Stimulated activated naive B cell treated with anti-CD40 and anti-IgM and Interleukin-4, amounts not matched to agents 10 μg/mL and 1 μg/mL and 100 μg/mL, for 72 hours (primary cell): ENCODE measurements around the gene ERICH6B.
A peak's percentile ranks its signal among the peaks of the same experiment; 100 is the strongest.

Experiments used
- ATAC-seq, 2 donors: fragments of 150-1000 bp; cut with Tn5 transposase; replicated peaks; 2 replicates each; pipeline ENCODE4 v1.10.0; 2021; ENCODE audit warnings: moderate library complexity in 1 of 2
- DNase-seq: peaks from one replicate; pipeline ENCODE4 v3.0.0; 2021
- H3K27ac Mint-ChIP-seq: one replicate; pipeline ENCODE4 v1.8.0; 2022; ENCODE audit warnings: mild to moderate bottlenecking, mixed read lengths
- H3K27me3 Mint-ChIP-seq, 2 donors: one replicate each; pipeline ENCODE4 v1.8.0; 2022; ENCODE audit warnings: mixed read lengths in 2 of 2
- H3K36me3 Mint-ChIP-seq, 2 donors: one replicate each; pipeline ENCODE4 v1.8.0; 2022; ENCODE audit warnings: mixed read lengths in 2 of 2, mild to moderate bottlenecking in 1 of 2
- H3K4me1 Mint-ChIP-seq, 2 donors: one replicate each; pipeline ENCODE4 v1.8.0; 2022; ENCODE audit warnings: mixed read lengths in 2 of 2, mild to moderate bottlenecking in 1 of 2
- H3K4me3 Mint-ChIP-seq, 2 donors: one replicate each; pipeline ENCODE4 v1.8.0; 2022; ENCODE audit warnings: mild to moderate bottlenecking in 2 of 2, mixed read lengths in 2 of 2, moderate library complexity in 1 of 2
- H3K9me3 Mint-ChIP-seq, 2 donors: one replicate each; pipeline ENCODE4 v1.8.0; 2022; ENCODE audit warnings: mixed read lengths in 2 of 2, mild to moderate bottlenecking in 1 of 2

The ERICH6B gene

DNA sequence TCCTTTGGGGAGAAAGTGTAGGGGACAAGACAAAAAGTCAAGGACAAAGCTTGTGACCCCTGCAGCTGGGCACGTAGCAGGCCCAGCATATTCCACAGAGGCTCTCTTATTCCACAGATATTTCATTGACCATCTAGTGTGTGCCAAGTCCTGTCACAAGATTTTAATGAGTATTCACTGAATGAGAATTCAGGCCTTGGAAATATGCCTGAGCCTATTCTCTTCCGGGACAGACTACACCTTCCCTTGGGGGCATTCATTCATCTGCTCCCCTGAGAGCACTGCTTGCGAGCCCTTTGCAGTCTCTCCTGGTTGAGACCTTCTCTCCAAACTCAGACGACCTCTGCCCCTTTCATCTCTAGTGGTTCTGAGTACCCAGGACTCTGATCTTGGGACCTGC lies 25.5 kb downstream of the ERICH6B start:
- ATAC-seq (no peak), DNase-seq (no peak)
- Mint-ChIP-seq H3K9me3 (no peaks in the 10 kb centered on the region), H3K4me1 (no peaks in the 10 kb centered on the region), H3K27me3 (peaks cover 6 to 10% of the 10 kb centered on the region in 2 donors), H3K4me3 (no peak overlapping the region), H3K36me3 (no peaks in the 10 kb centered on the region), H3K27ac (no peak overlapping the region)

DNA sequence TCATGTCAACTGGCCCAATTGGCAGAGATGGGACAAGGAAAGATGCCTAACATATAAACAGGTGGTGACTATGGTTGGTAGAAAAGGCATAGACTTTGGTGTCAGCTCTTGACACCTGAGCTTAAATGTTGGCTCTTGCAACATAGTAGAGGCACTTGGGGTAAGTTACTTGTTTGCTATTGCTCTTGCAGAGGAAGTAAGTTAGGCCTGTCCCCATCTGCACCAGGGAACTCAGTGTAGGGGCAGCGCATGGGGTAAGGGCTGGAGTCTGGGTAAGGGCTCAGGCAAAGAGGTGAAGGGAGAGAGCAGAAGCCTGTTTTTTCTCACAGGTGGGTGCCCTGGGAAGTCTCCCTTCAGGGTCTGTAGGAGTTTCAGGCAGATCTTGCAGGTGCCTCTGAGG lies 27.6 kb downstream of the ERICH6B start:
- Mint-ChIP-seq H3K27ac (no peak overlapping the region), H3K4me3 (no peak overlapping the region), H3K9me3 (no peaks in the 10 kb centered on the region), H3K27me3 (peaks cover 6 to 10% of the 10 kb centered on the region in 2 donors), H3K4me1 (no peaks in the 10 kb centered on the region), H3K36me3 (no peaks in the 10 kb centered on the region)
- ATAC-seq = no peak
- DNase-seq = no peak

DNA sequence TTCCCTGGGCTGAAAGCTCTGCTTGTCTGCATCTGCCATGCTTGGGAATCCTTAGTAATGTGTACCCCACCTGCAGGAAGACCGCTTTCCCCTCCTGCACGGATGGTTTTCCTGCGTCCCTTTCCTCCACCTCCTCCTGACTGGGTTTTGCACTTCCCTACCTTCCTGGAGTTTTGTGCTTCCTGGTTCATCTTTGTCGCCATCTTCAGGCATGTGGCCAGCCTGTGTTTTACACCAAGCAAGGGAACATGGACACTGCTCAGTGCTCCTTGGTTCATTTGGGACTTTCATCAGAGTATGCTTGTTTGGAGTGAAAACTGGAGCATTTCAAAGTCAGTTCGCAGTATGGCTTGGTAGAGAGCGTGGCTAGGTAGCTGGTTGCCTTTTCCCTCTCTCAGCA lies 30.7 kb downstream of the ERICH6B start:
- Mint-ChIP-seq H3K27ac (no peak overlapping the region), H3K4me3 (no peak overlapping the region), H3K4me1 (no peaks in the 10 kb centered on the region), H3K9me3 (no peaks in the 10 kb centered on the region), H3K36me3 (no peaks in the 10 kb centered on the region), H3K27me3 (peaks cover 0 to 10% of the 10 kb centered on the region in 2 donors)
- no peak for DNase-seq
- no peak for ATAC-seq

DNA sequence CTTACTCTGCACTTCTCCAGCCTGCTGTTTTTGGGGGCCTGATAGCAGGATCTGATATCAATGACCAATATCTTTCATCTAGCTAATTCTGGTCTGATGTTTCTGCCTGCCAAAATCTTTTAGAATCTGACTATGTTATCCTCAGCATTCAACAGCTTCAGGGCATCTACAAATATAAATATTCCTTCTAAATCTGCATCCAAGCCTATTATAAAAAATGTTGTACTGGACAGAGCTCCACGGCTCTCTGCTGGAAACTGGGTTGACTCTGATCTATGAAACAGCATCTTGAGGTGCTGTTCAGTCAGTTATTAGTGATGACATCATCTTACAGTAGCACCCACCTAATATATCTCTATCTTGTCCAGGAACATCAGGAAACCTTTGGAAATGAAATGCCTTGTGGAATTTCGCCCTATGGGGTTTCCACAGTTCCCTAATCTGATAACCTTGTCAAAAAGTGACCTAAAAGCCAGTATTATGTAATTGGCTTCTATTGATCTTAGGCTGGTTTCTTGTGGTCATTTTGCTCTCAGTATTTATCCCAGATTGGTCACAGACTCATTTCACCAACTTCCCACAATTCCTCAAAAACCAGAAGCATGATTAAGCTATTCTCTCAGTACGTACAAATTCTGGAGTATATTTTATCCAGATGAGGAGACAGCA lies 33.0 kb downstream of the ERICH6B start:
- Mint-ChIP-seq H3K4me1 (no peaks in the 10 kb centered on the region), H3K27ac (no peak overlapping the region), H3K27me3 (peaks cover 0 to 16% of the 10 kb centered on the region in 2 donors), H3K4me3 (no peak overlapping the region), H3K9me3 (no peaks in the 10 kb centered on the region), H3K36me3 (no peaks in the 10 kb centered on the region)
- no peak for DNase-seq
- ATAC-seq = no peak

DNA sequence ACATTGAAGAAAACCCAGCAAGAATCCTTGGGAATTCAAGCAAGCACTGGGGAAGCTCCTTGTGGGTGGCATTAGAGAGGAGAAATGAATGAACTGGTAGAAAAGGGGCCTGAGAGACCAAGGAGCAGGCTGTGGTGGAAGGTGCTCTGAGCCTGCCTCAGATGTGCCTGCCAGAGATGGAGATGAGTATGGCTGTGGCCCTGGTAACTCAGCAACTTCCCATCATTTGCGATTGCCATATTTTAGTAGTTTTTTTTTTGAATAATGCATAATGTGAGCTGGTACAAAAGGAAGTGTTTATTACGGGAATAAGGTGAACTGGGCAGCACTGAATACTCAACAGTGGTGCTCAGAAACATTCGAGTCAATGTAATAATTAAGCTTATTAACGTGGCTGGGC lies 39.1 kb downstream of the ERICH6B start:
- no peak for ATAC-seq
- H3K4me1 Mint-ChIP-seq = no peaks in the 10 kb centered on the region
- H3K9me3 Mint-ChIP-seq = no peaks in the 10 kb centered on the region
- H3K27me3 Mint-ChIP-seq = peaks cover 17 to 21% of the 10 kb centered on the region in 2 donors
- H3K36me3 Mint-ChIP-seq = no peaks in the 10 kb centered on the region
- no peak for DNase-seq
- no peak overlapping the region for H3K4me3 Mint-ChIP-seq
- no peak overlapping the region for H3K27ac Mint-ChIP-seq

DNA sequence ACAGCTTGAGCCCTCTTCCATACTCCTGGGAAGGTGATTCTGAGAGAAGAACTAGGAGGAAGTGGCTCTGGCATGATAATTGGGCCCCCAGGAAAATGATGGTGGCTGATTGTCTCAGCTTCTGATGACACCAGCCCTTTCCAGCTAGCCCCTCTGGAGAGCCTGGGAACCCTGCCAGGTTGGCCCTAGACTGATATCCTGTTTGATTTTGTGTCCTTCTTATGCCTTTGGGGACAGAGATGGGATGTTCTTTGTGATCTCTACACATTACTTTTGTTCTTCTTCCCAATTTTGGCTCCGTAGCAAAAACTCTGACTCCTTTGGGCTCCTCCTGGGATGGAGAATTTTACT lies 39.7 kb downstream of the ERICH6B start:
- H3K27me3 Mint-ChIP-seq = peaks cover 17 to 22% of the 10 kb centered on the region in 2 donors
- no peaks in the 10 kb centered on the region for H3K4me1 Mint-ChIP-seq
- H3K36me3 Mint-ChIP-seq = no peaks in the 10 kb centered on the region
- H3K27ac Mint-ChIP-seq = no peak overlapping the region
- no peak overlapping the region for H3K4me3 Mint-ChIP-seq
- ATAC-seq = no peak
- H3K9me3 Mint-ChIP-seq = no peaks in the 10 kb centered on the region
- no peak for DNase-seq

DNA sequence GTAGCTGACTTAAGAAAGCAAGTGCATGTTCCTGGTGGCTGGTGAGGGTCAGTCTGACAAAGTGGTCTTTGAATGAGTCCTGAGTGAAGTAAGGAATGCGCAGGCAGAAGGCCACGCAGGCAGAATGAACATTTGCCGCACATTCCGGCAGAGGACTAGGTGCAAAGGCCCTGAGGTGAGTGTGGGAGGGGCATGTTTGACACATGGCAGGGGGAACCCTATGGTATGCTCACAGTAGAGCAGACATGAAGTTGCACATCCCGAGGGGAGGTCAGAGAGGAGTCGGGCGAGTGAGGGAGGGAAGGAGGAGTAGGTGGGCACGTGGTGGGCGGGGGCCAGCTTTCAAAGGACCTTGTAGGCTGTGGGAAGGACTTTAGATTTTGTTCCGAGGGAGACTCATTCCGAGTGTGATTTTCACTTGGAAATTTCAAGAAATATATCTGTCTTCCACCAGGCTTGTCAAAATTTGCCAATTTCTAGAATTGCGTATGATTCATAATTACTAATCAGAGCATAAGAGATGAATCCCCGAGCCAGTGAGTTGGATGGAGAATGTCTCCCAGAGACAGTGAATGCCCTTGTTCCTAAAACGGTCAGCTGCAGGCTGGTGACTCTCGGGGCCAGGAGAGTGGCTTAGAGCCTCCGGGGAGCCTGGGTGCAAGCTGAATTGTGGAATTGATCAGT lies 40.3 kb downstream of the ERICH6B start:
- no peaks in the 10 kb centered on the region for H3K4me1 Mint-ChIP-seq
- ATAC-seq (no peak), DNase-seq (no peak)
- H3K9me3 Mint-ChIP-seq = no peaks in the 10 kb centered on the region
- no peak overlapping the region for H3K4me3 Mint-ChIP-seq
- no peak overlapping the region for H3K27ac Mint-ChIP-seq
- H3K36me3 Mint-ChIP-seq = no peaks in the 10 kb centered on the region
- H3K27me3 Mint-ChIP-seq = peaks cover 17 to 22% of the 10 kb centered on the region in 2 donors

DNA sequence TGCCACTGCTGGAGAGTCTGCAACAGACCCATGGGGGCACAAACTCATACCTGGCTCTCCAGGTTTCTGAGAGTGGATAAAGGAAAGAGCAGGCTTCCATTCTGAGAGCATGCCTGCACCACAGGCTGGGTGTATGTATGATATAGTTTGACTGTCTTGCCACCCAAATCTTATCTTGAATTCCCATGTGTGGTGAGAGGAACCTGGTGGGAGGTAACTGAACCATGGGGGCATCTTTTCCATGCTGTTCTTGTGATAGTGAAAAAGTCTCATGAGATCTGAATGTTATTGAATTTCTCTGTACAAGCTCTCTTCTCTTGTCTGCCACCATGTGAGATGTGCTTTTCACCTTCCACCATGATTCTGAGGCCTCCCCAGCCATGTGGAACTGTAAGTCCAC lies 50.2 kb downstream of the ERICH6B start:
- Mint-ChIP-seq H3K4me1 (no peaks in the 10 kb centered on the region), H3K4me3 (no peak overlapping the region), H3K36me3 (no peaks in the 10 kb centered on the region), H3K27ac (no peak overlapping the region), H3K27me3 (peaks cover 12 to 22% of the 10 kb centered on the region in 2 donors), H3K9me3 (peaks cover 3 to 4% of the 10 kb centered on the region in 2 donors)
- ATAC-seq = no peak
- no peak for DNase-seq

DNA sequence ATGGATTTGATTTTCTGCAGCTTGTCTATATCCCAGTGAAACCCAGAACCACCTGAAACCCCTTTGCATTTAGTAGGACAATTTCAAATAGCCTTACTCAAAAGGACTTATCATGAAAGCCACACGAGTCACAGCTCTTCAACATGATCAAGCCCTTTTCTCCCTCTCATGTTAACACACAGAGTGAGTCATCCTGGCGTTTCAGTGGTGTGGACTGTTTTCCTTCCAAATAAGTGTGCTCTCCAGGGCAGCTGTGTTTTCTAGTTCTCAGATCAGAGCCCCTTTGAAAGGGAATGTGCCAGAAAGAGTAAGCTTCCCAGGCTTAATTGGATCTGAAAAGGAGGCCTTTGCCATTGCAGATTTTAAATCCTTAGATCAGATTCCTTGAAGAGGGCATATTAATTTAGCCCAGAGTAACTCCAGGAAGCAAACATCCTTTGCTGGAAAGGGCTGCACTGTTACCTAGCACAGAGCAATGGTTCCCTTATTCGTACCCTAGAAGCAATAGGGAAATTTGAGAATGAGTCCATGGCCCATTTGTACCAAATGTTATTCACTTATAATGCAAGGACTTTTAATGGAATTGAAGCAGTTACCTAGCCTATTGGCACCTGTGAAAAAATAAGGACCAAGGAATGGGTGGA lies 51.3 kb downstream of the ERICH6B start:
- DNase-seq (no peak), ATAC-seq (no peak)
- Mint-ChIP-seq H3K4me1 (no peaks in the 10 kb centered on the region), H3K27ac (no peak overlapping the region), H3K4me3 (no peak overlapping the region), H3K27me3 (peaks cover 12 to 18% of the 10 kb centered on the region in 2 donors), H3K9me3 (peaks cover 4 to 5% of the 10 kb centered on the region in 2 donors), H3K36me3 (no peaks in the 10 kb centered on the region)

DNA sequence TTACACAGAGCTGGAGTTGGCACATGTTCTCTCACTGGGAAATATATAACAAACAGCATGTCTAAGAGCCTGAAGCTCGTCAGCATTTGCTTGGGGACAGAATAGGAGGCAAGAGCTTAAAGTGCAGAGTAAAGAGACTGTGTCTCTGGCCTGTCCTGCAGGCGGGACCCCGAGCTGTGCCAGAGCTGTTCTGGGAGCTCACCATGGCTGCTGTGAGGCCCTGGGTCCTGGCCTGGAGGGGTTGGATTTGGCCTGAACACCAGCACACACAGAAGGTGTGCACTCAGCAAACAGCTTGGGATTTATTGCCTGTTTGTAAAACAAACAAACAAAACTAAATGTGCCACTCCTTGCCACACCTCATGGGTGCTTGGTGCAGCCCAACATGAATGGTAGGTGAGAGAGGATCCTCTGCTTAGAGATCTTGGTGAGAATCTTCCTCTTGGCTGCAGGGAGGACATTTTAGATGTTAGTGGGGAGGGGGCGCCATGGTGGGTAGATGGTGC lies 60.9 kb downstream of the ERICH6B start:
- H3K27me3 Mint-ChIP-seq = peaks cover 5 to 11% of the 10 kb centered on the region in 2 donors
- H3K4me3 Mint-ChIP-seq = no peak overlapping the region
- DNase-seq (no peak), ATAC-seq (no peak)
- no peak overlapping the region for H3K27ac Mint-ChIP-seq
- no peaks in the 10 kb centered on the region for H3K4me1 Mint-ChIP-seq
- H3K9me3 Mint-ChIP-seq = peaks cover 5 to 7% of the 10 kb centered on the region in 2 donors
- H3K36me3 Mint-ChIP-seq = no peaks in the 10 kb centered on the region

DNA sequence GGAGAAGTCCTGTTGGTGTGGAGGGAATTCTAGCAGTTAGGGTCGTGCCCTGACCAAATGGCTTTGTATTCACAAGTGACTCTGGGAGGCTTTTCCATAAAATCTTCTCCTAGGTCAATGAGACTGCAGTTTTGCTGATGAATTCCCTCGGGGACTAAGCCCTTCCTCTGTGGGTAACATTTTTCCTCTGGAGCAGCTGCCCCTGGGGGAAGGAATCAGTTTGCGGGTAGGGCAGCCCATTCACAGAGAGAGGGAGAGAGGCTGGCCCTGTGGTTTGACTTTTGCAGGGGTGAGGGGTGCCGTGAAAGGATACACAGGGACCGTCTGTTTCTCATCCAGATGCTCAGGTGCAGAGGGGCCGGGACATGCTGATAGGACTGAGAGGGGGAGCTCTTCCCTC lies 67.3 kb downstream of the ERICH6B start:
- Mint-ChIP-seq H3K9me3 (peaks cover 0 to 2% of the 10 kb centered on the region in 2 donors), H3K36me3 (no peaks in the 10 kb centered on the region), H3K27ac (no peak overlapping the region), H3K4me1 (peaks cover 12 to 22% of the 10 kb centered on the region in 2 donors), H3K27me3 (peaks cover 11 to 25% of the 10 kb centered on the region in 2 donors), H3K4me3 (no peak overlapping the region)
- DNase-seq (no peak), ATAC-seq (no peak)

DNA sequence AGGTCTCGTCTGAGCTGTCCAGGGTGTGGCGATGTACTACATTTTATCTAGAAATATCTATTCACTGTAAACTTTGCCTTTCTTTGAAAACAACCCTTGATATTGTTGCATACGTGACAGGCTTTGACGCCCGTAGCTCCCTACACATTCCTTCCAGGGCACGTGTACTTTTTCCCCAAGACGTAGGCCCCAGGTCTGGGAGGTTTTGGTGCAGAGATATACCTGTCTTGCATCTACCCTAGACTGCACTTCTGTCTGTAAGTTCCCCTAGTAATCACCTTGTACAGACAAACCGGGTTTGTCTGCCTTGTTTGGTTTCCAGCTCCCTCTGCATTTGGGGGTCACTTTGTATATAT lies 69.2 kb downstream of the ERICH6B start:
- H3K4me1 Mint-ChIP-seq = peaks cover 12 to 22% of the 10 kb centered on the region in 2 donors

DNA sequence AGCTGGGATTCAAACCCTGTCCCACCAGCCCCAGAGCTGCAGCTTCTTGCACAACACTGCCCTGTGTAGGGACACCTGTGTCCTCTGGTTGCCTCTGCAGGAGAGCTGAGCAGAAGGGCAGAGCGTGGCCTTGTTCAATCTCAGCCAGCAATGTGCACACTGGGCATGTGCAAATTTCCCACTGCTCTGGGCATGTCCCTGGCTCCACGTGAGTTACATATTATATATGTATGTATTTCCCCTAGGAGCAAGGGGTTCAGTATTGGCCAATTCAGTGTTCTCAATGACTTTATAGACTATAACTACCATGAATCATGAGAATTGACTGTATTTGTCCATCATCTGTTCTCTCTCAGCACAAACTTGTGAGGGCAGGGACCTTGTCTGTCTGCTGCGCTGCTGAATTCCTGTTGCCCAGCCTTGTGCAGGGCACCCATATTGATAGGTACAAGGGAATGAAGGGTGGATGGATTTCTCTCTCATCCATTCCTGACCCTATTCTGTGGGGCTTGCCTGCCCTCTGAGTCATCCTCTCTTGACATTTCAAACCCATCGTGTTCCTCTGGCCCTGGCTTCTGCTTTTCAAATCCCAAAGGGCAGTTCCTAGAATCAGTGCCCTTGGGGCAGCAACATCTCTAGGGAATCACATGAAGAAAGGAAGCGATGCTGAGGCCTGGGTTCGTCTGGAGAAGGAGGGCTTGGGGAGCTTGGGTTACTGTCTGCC lies 69.7 kb downstream of the ERICH6B start:
- no peak overlapping the region for H3K27ac Mint-ChIP-seq
- peaks cover 0 to 2% of the 10 kb centered on the region in 2 donors for H3K9me3 Mint-ChIP-seq
- DNase-seq (peak; percentile 57), ATAC-seq (peak; percentile 92 to 96)
- H3K4me1 Mint-ChIP-seq = peaks cover 12 to 22% of the 10 kb centered on the region in 2 donors
- no peak overlapping the region for H3K4me3 Mint-ChIP-seq
- peaks cover 11 to 25% of the 10 kb centered on the region in 2 donors for H3K27me3 Mint-ChIP-seq
- no peaks in the 10 kb centered on the region for H3K36me3 Mint-ChIP-seq

More for the DNA sequence above, 69.2 kb downstream of the ERICH6B start:
- H3K36me3 Mint-ChIP-seq = no peaks in the 10 kb centered on the region
- H3K27ac Mint-ChIP-seq = no peak overlapping the region
- H3K9me3 Mint-ChIP-seq = peaks cover 0 to 2% of the 10 kb centered on the region in 2 donors
- H3K27me3 Mint-ChIP-seq = peaks cover 11 to 25% of the 10 kb centered on the region in 2 donors
- no peak overlapping the region for H3K4me3 Mint-ChIP-seq
- no peak for DNase-seq
- ATAC-seq = no peak

DNA sequence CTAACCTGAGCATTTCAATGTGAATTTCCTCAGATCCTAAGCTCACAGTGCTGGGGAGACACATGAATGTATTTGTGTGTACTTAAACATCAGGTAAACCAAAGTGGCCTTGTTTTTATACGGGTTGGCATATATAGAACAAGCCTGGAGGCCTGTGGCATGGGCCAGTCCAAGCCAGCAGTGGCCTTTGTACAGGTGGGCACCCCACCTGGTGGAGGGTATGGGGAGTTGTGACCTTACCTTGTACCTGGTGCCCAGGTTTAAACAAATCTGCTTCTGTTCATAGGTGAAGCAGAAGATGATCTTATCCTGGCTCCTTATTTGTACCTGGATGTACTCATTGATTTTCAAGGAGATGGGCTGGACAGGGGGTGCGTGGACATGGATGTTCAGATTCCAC lies 71.0 kb downstream of the ERICH6B start:
- no peak for ATAC-seq
- no peak for DNase-seq
- H3K4me3 Mint-ChIP-seq = no peak overlapping the region
- H3K27me3 Mint-ChIP-seq = peaks cover 6 to 19% of the 10 kb centered on the region in 2 donors
- H3K27ac Mint-ChIP-seq = no peak overlapping the region
- H3K4me1 Mint-ChIP-seq = peaks cover 12 to 22% of the 10 kb centered on the region in 2 donors
- peaks cover 0 to 2% of the 10 kb centered on the region in 2 donors for H3K9me3 Mint-ChIP-seq
- peaks cover 0 to 1% of the 10 kb centered on the region in 2 donors for H3K36me3 Mint-ChIP-seq
